AG04449 (cell line): ENCODE data around the gene STXBP1.
"Not testable (repeated sequence)": the region's sequence is repeated elsewhere in the genome, so short reads cannot be mapped to it uniquely, and the experiment has no call there.

Experiments
- CTCF ChIA-PET: fragments of 350-600 bp; formaldehyde crosslinking; extraction: SDS; loops from one replicate; lab custom pipeline; 2021; ENCODE audit warnings: antibody characterized with exemption; lab: Yijun Ruan, JAX
- POLR2A ChIA-PET: fragments of 400-600, 350-600 bp; formaldehyde crosslinking; extraction: SDS; loops from one replicate; lab custom pipeline; 2020; ENCODE audit warnings: antibody characterized with exemption, inconsistent platforms; lab: Yijun Ruan, JAX
- DNase-seq: peaks from one replicate; pipeline ENCODE4 v3.0.0-alpha.2; 2010; ENCODE audit warnings: low read depth, low spot score
- H3K4me3 ChIP-seq: 2 replicates; pipeline ENCODE4 v1.5.1; 2011; ENCODE audit warnings: low read depth, mild to moderate bottlenecking, control low read depth, low read length
- CTCF ChIP-seq: IDR thresholded peaks from one replicate; pipeline ENCODE4 v1.5.1; 2011; ENCODE audit warnings: mild to moderate bottlenecking, moderate library complexity, low read length, control low read depth, inconsistent platforms; ENCODE audit not compliant: insufficient read depth; ENCODE audit errors: missing control alignments

STXBP1 gene

GRCh38 chr9:127606043-127606442 lies 6.0 kb upstream of the STXBP1 start:
- CTCF ChIA-PET, result interaction anchor here (22.1 kb wide), 1 partner anchor 21 kb away, joined by 175 read pairs; no protein-coding TSS in a partner anchor
- no peak for DNase-seq
- POLR2A ChIA-PET, result no interaction called here
- TF ChIP-seq CTCF, result no peak
- no peak overlapping the region for H3K4me3 ChIP-seq

GRCh38 chr9:127608104-127608966 lies 3.7 kb upstream of the STXBP1 start:
- DNase-seq, result no peak
- H3K4me3 ChIP-seq, result peak overlapping the region; percentile 37
- CTCF ChIA-PET, result interaction anchor here (0.6 to 22.1 kb wide), 7 partner anchors 8 to 313 kb away, joined by 3 to 175 read pairs (median 4); partner anchors contain the start of gene TOR2A
- TF ChIP-seq CTCF, result no peak
- POLR2A ChIA-PET, result interaction anchor here (0.7 to 0.8 kb wide), 2 partner anchors 46 to 83 kb away, joined by 3 read pairs; no protein-coding TSS in a partner anchor

- H3K4me3 ChIP-seq, result peak overlapping the region; percentile 71
- ChIA-PET POLR2A (no interaction called here), CTCF (interaction anchor here (0.8 to 22.1 kb wide), 7 partner anchors 27 to 174 kb away, joined by 3 to 175 read pairs (median 4); partner anchors contain the start of genes CDK9 and TOR2A)
- no peak for TF ChIP-seq CTCF
- no peak for DNase-seq
Observed at GRCh38 chr9:127611603-127611898, 526 bp upstream of the STXBP1 start.

- CTCF ChIA-PET, result interaction anchor here (0.9 to 22.1 kb wide), 6 partner anchors 28 to 308 kb away, joined by 3 to 175 read pairs (median 5); partner anchors contain the start of genes CDK9, PTRH1, TOR2A and TTC16
- no peak for TF ChIP-seq CTCF
Observed at GRCh38 chr9:127612939-127613582, 984 bp downstream of the STXBP1 start.

GRCh38 chr9:127613583-127613954 lies 1.5 kb downstream of the STXBP1 start:
- DNase-seq, result no peak
- TF ChIP-seq CTCF, result no peak
- peak overlapping the region; percentile 79 for H3K4me3 ChIP-seq
- ChIA-PET CTCF (interaction anchor here (0.9 to 22.1 kb wide), 4 partner anchors 29 to 307 kb away, joined by 3 to 175 read pairs (median 14); partner anchors contain the start of genes PTRH1, TOR2A and TTC16), POLR2A (interaction anchor here (0.7 to 1.7 kb wide), 5 partner anchors 11 to 179 kb away, joined by 3 read pairs; partner anchors contain the start of gene CFAP157)

More at GRCh38 chr9:127612939-127613582, 984 bp downstream of the STXBP1 start:
- POLR2A ChIA-PET, result interaction anchor here (0.7 to 1.7 kb wide), 5 partner anchors 10 to 179 kb away, joined by 3 read pairs; partner anchors contain the start of gene CFAP157
- no peak for DNase-seq
- peak overlapping the region; percentile 79 for H3K4me3 ChIP-seq

- ChIA-PET CTCF (interaction anchor here (1.0 kb wide), 1 partner anchor 120 kb away, joined by 7 read pairs; the partner anchor contains the start of gene TOR2A), POLR2A (no interaction called here)
- no peak for TF ChIP-seq CTCF
Observed at GRCh38 chr9:127614961-127615360, 2.9 kb downstream of the STXBP1 start.

GRCh38 chr9:127621339-127621970 lies 9.4 kb downstream of the STXBP1 start:
- POLR2A ChIA-PET, result not testable (repeated sequence)
- CTCF ChIA-PET, result interaction anchor here (1.2 kb wide), 1 partner anchor 113 kb away, joined by 4 read pairs; the partner anchor contains the start of gene TOR2A

More at GRCh38 chr9:127614961-127615360, 2.9 kb downstream of the STXBP1 start:
- H3K4me3 ChIP-seq, result no peak overlapping the region
- DNase-seq, result no peak

More at GRCh38 chr9:127621339-127621970, 9.4 kb downstream of the STXBP1 start:
- not testable (repeated sequence) for DNase-seq, H3K4me3 ChIP-seq
